ENCODE measurements around the gene ARF5. TPM values are rescaled to one million over a fixed set of nuclear protein-coding genes. Genes with fewer than 3 reads are reported as not detected.

ARF5 gene
- total RNA-seq, 2 donors from 2014 or later, result 234 to 277 TPM

DNA sequence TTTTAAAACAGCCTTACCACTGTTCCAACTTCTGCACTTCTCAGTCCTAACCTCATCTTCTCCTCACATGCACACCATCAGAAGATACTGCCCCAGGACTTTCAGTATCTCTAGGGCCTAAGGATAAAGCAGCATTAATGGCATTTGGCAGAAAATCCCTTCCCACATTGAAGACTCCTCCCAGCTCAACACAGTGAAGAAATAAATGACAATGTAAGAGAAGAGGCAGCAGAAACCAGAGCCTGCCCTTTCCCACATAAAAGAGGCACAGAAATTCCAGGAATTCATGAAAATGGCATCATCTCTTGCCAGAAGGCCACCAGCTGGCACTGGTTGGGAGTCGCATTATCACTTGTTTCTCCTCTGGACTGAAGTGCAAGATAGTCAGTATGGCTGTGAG is 6.5 kb upstream of the ARF5 start:
- H3K4me3 Mint-ChIP-seq, result no peak overlapping the region
- Histone ChIP-seq H3K4me1 (ENCODE audit: control insufficient read depth, insufficient read depth, low read length) (peaks cover 7% of the 10 kb centered on the region), H3K27ac (ENCODE audit: low read depth, low read length) (no peak overlapping the region), H3K9ac (ENCODE audit: extremely low read depth, low read length, poor library complexity, severe bottlenecking) (no peak overlapping the region), H3K4me3 (ENCODE audit: low read length) (no peak overlapping the region), H3K36me3 (ENCODE audit: control insufficient read depth, insufficient read depth, low read length) (peaks cover 41% of the 10 kb centered on the region), H3K9me3 (ENCODE audit: control insufficient read depth, low read length) (peaks cover 5% of the 10 kb centered on the region), H3K27me3 (ENCODE audit: control insufficient read depth, insufficient read depth, low read length, poor library complexity, severe bottlenecking) (no peaks in the 10 kb centered on the region)
- H3K9me3 Mint-ChIP-seq, result no peaks in the 10 kb centered on the region
- TF ChIP-seq, protein P1, sequence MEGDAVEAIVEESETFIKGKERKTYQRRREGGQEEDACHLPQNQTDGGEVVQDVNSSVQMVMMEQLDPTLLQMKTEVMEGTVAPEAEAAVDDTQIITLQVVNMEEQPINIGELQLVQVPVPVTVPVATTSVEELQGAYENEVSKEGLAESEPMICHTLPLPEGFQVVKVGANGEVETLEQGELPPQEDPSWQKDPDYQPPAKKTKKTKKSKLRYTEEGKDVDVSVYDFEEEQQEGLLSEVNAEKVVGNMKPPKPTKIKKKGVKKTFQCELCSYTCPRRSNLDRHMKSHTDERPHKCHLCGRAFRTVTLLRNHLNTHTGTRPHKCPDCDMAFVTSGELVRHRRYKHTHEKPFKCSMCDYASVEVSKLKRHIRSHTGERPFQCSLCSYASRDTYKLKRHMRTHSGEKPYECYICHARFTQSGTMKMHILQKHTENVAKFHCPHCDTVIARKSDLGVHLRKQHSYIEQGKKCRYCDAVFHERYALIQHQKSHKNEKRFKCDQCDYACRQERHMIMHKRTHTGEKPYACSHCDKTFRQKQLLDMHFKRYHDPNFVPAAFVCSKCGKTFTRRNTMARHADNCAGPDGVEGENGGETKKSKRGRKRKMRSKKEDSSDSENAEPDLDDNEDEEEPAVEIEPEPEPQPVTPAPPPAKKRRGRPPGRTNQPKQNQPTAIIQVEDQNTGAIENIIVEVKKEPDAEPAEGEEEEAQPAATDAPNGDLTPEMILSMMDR (conservative IDR thresholded peaks at IDR 0.05), result no peak
- no peak overlapping the region for H3K27ac Mint-ChIP-seq
- peaks cover 17% of the 10 kb centered on the region for H3K4me1 Mint-ChIP-seq
- WGBS, 2 experiments (ENCODE audit: insufficient coverage in 1 of 2, insufficient read length in 1 of 2), result 85 to 100% methylated on average over 1 of the region's 1 CpG
- peaks cover 12% of the 10 kb centered on the region for H3K27me3 Mint-ChIP-seq (ENCODE audit: insufficient read depth)
- no peak for DNase-seq
- H3K36me3 Mint-ChIP-seq (ENCODE audit: low read depth), result peaks cover 37% of the 10 kb centered on the region

DNA sequence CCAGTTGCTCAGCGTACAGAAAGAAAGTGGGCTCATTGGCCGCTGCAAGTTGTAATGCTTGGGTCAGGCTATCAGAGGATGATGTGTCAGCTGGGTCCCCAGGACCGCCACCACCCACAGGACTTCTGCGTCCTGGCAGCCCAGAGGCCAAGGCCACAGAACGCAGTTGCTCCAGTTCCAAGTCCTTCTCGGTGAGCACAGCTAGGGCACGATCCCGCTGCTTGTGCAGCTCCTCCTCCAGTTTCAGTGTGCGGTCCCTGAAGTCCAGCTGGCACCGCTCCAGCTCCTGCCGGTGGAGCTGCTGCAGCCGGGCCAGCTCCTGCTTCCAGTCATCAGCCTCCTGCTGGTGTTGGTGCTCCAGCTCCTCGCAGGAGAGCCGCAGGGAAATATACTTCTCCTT is 5.8 kb upstream of the ARF5 start:
- TF ChIP-seq, protein P1 (conservative IDR thresholded peaks at IDR 0.05), result no peak
- peaks cover 19% of the 10 kb centered on the region for H3K27me3 Mint-ChIP-seq (ENCODE audit: insufficient read depth)
- H3K36me3 Mint-ChIP-seq (ENCODE audit: low read depth), result peaks cover 37% of the 10 kb centered on the region
- H3K27ac Mint-ChIP-seq, result no peak overlapping the region
- no peaks in the 10 kb centered on the region for H3K9me3 Mint-ChIP-seq
- Histone ChIP-seq H3K27me3 (ENCODE audit: control insufficient read depth, insufficient read depth, low read length, poor library complexity, severe bottlenecking) (no peaks in the 10 kb centered on the region), H3K9ac (ENCODE audit: extremely low read depth, low read length, poor library complexity, severe bottlenecking) (no peak overlapping the region), H3K9me3 (ENCODE audit: control insufficient read depth, low read length) (peaks cover 5% of the 10 kb centered on the region), H3K4me1 (ENCODE audit: control insufficient read depth, insufficient read depth, low read length) (peaks cover 7% of the 10 kb centered on the region), H3K36me3 (ENCODE audit: control insufficient read depth, insufficient read depth, low read length) (peaks cover 41% of the 10 kb centered on the region), H3K27ac (ENCODE audit: low read depth, low read length) (no peak overlapping the region), H3K4me3 (ENCODE audit: low read length) (no peak overlapping the region)
- no peak overlapping the region for H3K4me3 Mint-ChIP-seq
- 93 to 95% methylated on average over 12 to 14 of the region's 14 CpGs for WGBS, 2 experiments (ENCODE audit: insufficient coverage in 1 of 2, insufficient read length in 1 of 2)
- DNase-seq, result no peak
- peaks cover 17% of the 10 kb centered on the region for H3K4me1 Mint-ChIP-seq

DNA sequence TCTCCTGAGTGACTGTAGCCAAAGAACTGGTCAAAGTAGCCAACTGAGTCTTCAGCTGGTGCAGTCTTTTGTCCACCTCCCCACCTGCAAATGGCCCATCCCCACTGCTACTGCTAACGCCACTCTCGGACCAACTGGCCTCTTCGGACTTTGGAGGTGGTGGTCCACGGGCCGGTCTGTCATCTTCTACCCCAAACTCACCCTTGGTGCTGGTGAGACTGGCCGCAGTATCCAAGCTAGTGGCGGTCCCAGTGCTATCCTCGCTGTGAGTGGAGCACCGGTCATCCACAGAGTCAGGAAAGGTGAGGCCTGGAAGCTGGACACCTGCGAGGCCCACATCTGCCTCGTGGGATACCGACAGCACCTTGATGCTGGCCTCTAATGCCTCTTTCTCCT is 3.6 kb upstream of the ARF5 start:
- peaks cover 23% of the 10 kb centered on the region for H3K4me1 Mint-ChIP-seq
- H3K27ac Mint-ChIP-seq, result peak overlapping the region; percentile 88
- H3K9ac ChIP-seq (ENCODE audit: extremely low read depth, low read length, poor library complexity, severe bottlenecking), result peak overlapping the region; percentile 82
- H3K27ac ChIP-seq (ENCODE audit: low read depth, low read length), result no peak overlapping the region
- H3K4me3 ChIP-seq (ENCODE audit: low read length), result peak overlapping the region; percentile 94
- peaks cover 14% of the 10 kb centered on the region for H3K4me1 ChIP-seq (ENCODE audit: control insufficient read depth, insufficient read depth, low read length)
- no peaks in the 10 kb centered on the region for H3K9me3 Mint-ChIP-seq
- 15 to 49% methylated on average over 4 to 12 of the region's 12 CpGs for WGBS, 2 experiments (ENCODE audit: insufficient coverage in 1 of 2, insufficient read length in 1 of 2)
- H3K27me3 Mint-ChIP-seq (ENCODE audit: insufficient read depth), result peaks cover 21% of the 10 kb centered on the region
- no peaks in the 10 kb centered on the region for H3K27me3 ChIP-seq (ENCODE audit: control insufficient read depth, insufficient read depth, low read length, poor library complexity, severe bottlenecking)
- DNase-seq, result peak; percentile 47
- H3K4me3 Mint-ChIP-seq, result peak overlapping the region; percentile 85
- peaks cover 33% of the 10 kb centered on the region for H3K36me3 Mint-ChIP-seq (ENCODE audit: low read depth)
- H3K36me3 ChIP-seq (ENCODE audit: control insufficient read depth, insufficient read depth, low read length), result peaks cover 36% of the 10 kb centered on the region
- TF ChIP-seq, protein P1 (conservative IDR thresholded peaks at IDR 0.05), result no peak
- H3K9me3 ChIP-seq (ENCODE audit: control insufficient read depth, low read length), result peaks cover 5% of the 10 kb centered on the region
